Measurements from ENCODE around the gene ENOX1.

ENOX1 gene

DNA sequence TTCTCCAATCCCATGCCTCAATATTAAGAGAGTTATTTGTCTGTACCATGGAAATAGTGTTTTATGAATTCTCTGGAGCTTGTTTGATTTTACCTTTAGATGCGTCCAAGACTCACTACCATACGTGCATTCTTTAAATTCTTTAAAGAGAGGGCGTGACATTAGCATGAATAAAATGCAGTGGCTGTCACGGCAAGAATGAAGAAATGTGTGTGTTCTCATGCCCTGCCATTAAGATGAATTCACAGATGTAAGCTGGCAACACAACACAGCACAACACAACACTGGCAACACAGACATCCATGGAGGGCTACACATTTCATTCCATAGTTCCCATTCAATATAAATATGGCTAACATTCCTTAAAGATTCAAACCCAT lies 213.4 kb downstream of the ENOX1 start (continued):
- TF ChIP-seq, protein P1, sequence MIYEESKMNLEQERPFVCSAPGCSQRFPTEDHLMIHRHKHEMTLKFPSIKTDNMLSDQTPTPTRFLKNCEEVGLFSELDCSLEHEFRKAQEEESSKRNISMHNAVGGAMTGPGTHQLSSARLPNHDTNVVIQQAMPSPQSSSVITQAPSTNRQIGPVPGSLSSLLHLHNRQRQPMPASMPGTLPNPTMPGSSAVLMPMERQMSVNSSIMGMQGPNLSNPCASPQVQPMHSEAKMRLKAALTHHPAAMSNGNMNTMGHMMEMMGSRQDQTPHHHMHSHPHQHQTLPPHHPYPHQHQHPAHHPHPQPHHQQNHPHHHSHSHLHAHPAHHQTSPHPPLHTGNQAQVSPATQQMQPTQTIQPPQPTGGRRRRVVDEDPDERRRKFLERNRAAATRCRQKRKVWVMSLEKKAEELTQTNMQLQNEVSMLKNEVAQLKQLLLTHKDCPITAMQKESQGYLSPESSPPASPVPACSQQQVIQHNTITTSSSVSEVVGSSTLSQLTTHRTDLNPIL (CRISPR knock-in tag; IDR thresholded peaks at IDR 0.05; ENCODE audit: low read depth): no peak
- TF ChIP-seq OSR1 (CRISPR knock-in tag; IDR thresholded peaks at IDR 0.05) (no peak), ZFP30 (CRISPR knock-in tag; IDR thresholded peaks at IDR 0.05) (no peak)

DNA sequence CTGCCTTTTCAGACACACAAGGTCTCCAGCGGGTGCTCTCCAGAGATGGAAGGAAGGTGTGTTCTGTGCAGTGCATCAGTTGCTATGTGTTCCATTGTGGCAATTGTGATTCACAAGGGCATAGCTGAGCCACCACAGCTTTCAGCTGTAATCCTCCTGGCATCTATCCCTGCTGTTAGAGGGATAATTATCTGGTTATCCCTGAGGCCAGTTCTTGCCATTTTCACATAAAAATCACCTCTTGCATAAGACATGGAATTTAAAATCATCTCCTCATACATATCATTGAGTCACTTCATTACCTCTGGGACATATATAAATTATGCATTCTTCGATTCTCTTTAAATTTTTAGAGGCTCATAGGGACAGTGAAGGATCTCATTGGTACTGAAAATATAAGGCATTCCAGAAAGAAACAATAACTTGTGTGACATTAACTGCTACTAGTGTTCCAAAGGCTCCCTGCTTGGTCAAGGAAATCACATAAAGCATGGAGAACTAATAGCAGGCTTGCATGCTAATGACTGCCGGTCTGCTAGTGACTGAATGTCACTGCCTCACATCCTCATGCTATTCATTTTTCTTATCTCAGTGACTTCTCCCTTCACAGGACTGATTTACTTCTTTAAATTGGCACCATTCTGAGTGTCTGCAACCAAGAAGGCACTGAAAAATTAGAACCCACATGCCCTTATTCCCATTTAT lies 214.0 kb downstream of the ENOX1 start:
- ATAC-seq: peak; percentile 43; the same call in 1 of the 3 replicates
- TF ChIP-seq ZFP3 (CRISPR knock-in tag; IDR thresholded peaks at IDR 0.05): no peak
- no peak for TF ChIP-seq BACH2 (CRISPR knock-in tag; IDR thresholded peaks at IDR 0.05; ENCODE audit: borderline replicate concordance)
- no peak for TF ChIP-seq PATZ1 (CRISPR knock-in tag; IDR thresholded peaks at IDR 0.05; ENCODE audit: borderline replicate concordance)
- TF ChIP-seq ZC3H10 (CRISPR knock-in tag; IDR thresholded peaks at IDR 0.05): no peak
- TF ChIP-seq ISL1 (CRISPR knock-in tag; IDR thresholded peaks at IDR 0.05): no peak
- no peak for TF ChIP-seq CSDC2 (CRISPR knock-in tag; IDR thresholded peaks at IDR 0.05)
- TF ChIP-seq CSRNP3 (CRISPR knock-in tag; IDR thresholded peaks at IDR 0.05): no peak
- no peak for TF ChIP-seq ZNF8 (CRISPR knock-in tag; IDR thresholded peaks at IDR 0.05)
- TF ChIP-seq, protein P1 (CRISPR knock-in tag; IDR thresholded peaks at IDR 0.05; ENCODE audit: low read depth): no peak
- TF ChIP-seq ZNF70 (CRISPR knock-in tag; IDR thresholded peaks at IDR 0.05): no peak
- TF ChIP-seq RARB (CRISPR knock-in tag; IDR thresholded peaks at IDR 0.05): no peak
- TF ChIP-seq ESRRG (CRISPR knock-in tag; IDR thresholded peaks at IDR 0.05): no peak
- TF ChIP-seq PPARA (CRISPR knock-in tag; IDR thresholded peaks at IDR 0.05; ENCODE audit: borderline replicate concordance): no peak
- no peak for TF ChIP-seq ZFP30 (CRISPR knock-in tag; IDR thresholded peaks at IDR 0.05)
- TF ChIP-seq GLIS3 (CRISPR knock-in tag; IDR thresholded peaks at IDR 0.05): no peak
- TF ChIP-seq POU6F1 (CRISPR knock-in tag; IDR thresholded peaks at IDR 0.05; ENCODE audit: borderline replicate concordance, low read depth): no peak
- TF ChIP-seq TCF4 (CRISPR knock-in tag; IDR thresholded peaks at IDR 0.05; ENCODE audit: borderline replicate concordance): no peak
- TF ChIP-seq SNAI2 (CRISPR knock-in tag; IDR thresholded peaks at IDR 0.05): no peak
- no peak for TF ChIP-seq ARNTL (CRISPR knock-in tag; IDR thresholded peaks at IDR 0.05; ENCODE audit: borderline replicate concordance, low read depth)

DNA sequence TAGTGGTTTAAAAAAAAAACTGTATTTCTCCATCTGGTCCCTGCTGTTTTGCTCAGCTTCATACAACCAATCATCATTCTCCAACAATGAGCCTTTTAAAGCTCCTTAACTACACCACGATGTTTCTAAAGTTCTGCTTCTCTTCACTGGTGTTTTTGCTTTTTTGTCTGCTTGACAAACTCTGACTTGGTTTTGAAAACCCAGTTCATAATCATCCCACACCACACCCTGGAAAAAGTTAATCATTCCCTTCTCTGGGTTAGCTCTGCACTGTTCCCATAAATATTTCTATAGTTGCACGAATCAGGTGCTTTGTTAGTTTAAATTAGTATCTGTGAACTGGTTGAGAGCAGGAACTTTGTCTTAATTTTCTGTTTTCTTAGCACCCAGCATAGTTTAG lies 217.1 kb downstream of the ENOX1 start:
- no peak for ATAC-seq
- TF ChIP-seq TOX (CRISPR knock-in tag; IDR thresholded peaks at IDR 0.05; ENCODE audit: borderline replicate concordance) (no peak), CSRNP3 (CRISPR knock-in tag; IDR thresholded peaks at IDR 0.05) (no peak), TCF4 (CRISPR knock-in tag; IDR thresholded peaks at IDR 0.05; ENCODE audit: borderline replicate concordance) (no peak), ARNTL (CRISPR knock-in tag; IDR thresholded peaks at IDR 0.05; ENCODE audit: borderline replicate concordance, low read depth) (no peak), ZFP3 (CRISPR knock-in tag; IDR thresholded peaks at IDR 0.05) (no peak), PATZ1 (CRISPR knock-in tag; IDR thresholded peaks at IDR 0.05; ENCODE audit: borderline replicate concordance) (no peak), ISL1 (CRISPR knock-in tag; IDR thresholded peaks at IDR 0.05) (no peak), BACH2 (CRISPR knock-in tag; IDR thresholded peaks at IDR 0.05; ENCODE audit: borderline replicate concordance) (no peak), RARB (CRISPR knock-in tag; IDR thresholded peaks at IDR 0.05) (no peak), OSR1 (CRISPR knock-in tag; IDR thresholded peaks at IDR 0.05) (no peak), ZNF70 (CRISPR knock-in tag; IDR thresholded peaks at IDR 0.05) (no peak), ESRRG (CRISPR knock-in tag; IDR thresholded peaks at IDR 0.05) (no peak)
- TF ChIP-seq, protein P1 (CRISPR knock-in tag; IDR thresholded peaks at IDR 0.05; ENCODE audit: low read depth): no peak
